GM19328 (cell line): ENCODE measurements around the gene UBR4.

ENCODE experiments used
- ATAC-seq: cut with Tn5 transposase; IDR thresholded peaks from one replicate; pipeline ENCODE4 v1.9.1; 2021; ENCODE audit warnings: mild to moderate bottlenecking, moderate library complexity; ENCODE audit not compliant: unreplicated experiment

The UBR4 gene

GRCh38 chr1:19096990-19097389 is 113.1 kb downstream of the UBR4 start:
- no peak for ATAC-seq

GRCh38 chr1:19096036-19096833 is 113.8 kb downstream of the UBR4 start:
- no peak for ATAC-seq

GRCh38 chr1:19091196-19091953 is 118.7 kb downstream of the UBR4 start:
- no peak for ATAC-seq

- ATAC-seq = no peak
These were observed 120.5 kb downstream of the UBR4 start for GRCh38 chr1:19089524-19089923.

GRCh38 chr1:19088717-19089442 is 121.2 kb downstream of the UBR4 start:
- ATAC-seq = no peak

GRCh38 chr1:19087737-19088594 is 122.1 kb downstream of the UBR4 start:
- no peak for ATAC-seq

- ATAC-seq = no peak
These were observed 122.9 kb downstream of the UBR4 start for GRCh38 chr1:19087017-19087736.

- ATAC-seq = no peak
These were observed 123.7 kb downstream of the UBR4 start for GRCh38 chr1:19086176-19086875.

- ATAC-seq = no peak
These were observed 125.8 kb downstream of the UBR4 start for GRCh38 chr1:19084206-19084738.

- no peak for ATAC-seq
These were observed 127.0 kb downstream of the UBR4 start for GRCh38 chr1:19083081-19083480.

GRCh38 chr1:19081218-19081893 is 128.7 kb downstream of the UBR4 start:
- ATAC-seq = no peak

GRCh38 chr1:19080721-19081120 is 129.3 kb downstream of the UBR4 start:
- ATAC-seq = no peak

GRCh38 chr1:19079541-19080472 is 130.3 kb downstream of the UBR4 start:
- ATAC-seq = no peak

GRCh38 chr1:19078536-19078935 is 131.5 kb downstream of the UBR4 start:
- no peak for ATAC-seq

- ATAC-seq = no peak
These were observed 133.0 kb downstream of the UBR4 start for GRCh38 chr1:19076841-19077616.

GRCh38 chr1:19074902-19075721 is 135.0 kb downstream of the UBR4 start:
- no peak for ATAC-seq
